Upper lobe of right lung (tissue), 1 donor: ENCODE results near the gene MYLK4. TPM values are rescaled to one million over a fixed set of nuclear protein-coding genes. Genes with fewer than 3 reads are reported as not detected.
"Not testable (repeated sequence)": the region's sequence is repeated elsewhere in the genome, so short reads cannot be mapped to it uniquely, and the experiment has no call there.

ENCODE experiments used
- ATAC-seq: fragments of 200-7000 bp; cut with Tn5 transposase; one replicate; pipeline ENCODE4 v1.9.1; 2020; ENCODE audit warnings: mild to moderate bottlenecking, moderate library complexity
- DNase-seq: peaks from one replicate; pipeline ENCODE4 v3.0.0-alpha.2; 2020
- H3K27ac ChIP-seq: fragments of 200-600 bp; one replicate; pipeline ENCODE4 v1.8.0; 2022
- H3K27me3 ChIP-seq: fragments of 200-600 bp; one replicate; pipeline ENCODE4 v1.8.0; 2022; ENCODE audit warnings: mild to moderate bottlenecking
- H3K36me3 ChIP-seq: fragments of 200-600 bp; one replicate; pipeline ENCODE4 v1.8.0; 2022
- H3K4me1 ChIP-seq: fragments of 200-600 bp; one replicate; pipeline ENCODE4 v1.8.0; 2022
- H3K4me3 ChIP-seq: fragments of 200-600 bp; one replicate; pipeline ENCODE4 v1.8.0; 2022; ENCODE audit warnings: mild to moderate bottlenecking
- H3K9me3 ChIP-seq: fragments of 200-600 bp; one replicate; pipeline ENCODE4 v1.8.0; 2022
- CTCF ChIP-seq: fragments of 200-600 bp; IDR thresholded peaks from one replicate; pipeline ENCODE4 v1.8.0; 2022; ENCODE audit warnings: antibody characterized with exemption
- intact Hi-C: fragments of 100-400 bp; cut with DNase I; formaldehyde crosslinking; loops from one replicate; pipeline ENCODE4 v1.11.0; 2022
- total RNA-seq: library from RNA; stranded (reverse); fragmentation: NEBNext Ultra II Directional; extraction: Animal tissue kit (Norgen Biotek cat#: 25700); gene quantifications from one replicate; pipeline ENCODE4 v1.2.1, GENCODE V29; 2021
- donor health status: DM: no; HTN: yes; CAD: no; lungs with severe emphysema.

MYLK4 gene
- total RNA-seq, 1 donor from 2014 or later: 0.84 TPM

GRCh38 chr6:2765166-2765895, 14.6 kb upstream of the MYLK4 start, which contains the start of gene WRNIP1:
Gene WRNIP1, plus strand, starts transcription at chr6:2765393. Its CDS starts 230 bp downstream, at chr6:2765623.
- TF ChIP-seq CTCF: peak; percentile 62

GRCh38 chr6:2764610-2765165, 14.0 kb upstream of the MYLK4 start:
- peak; percentile 74 for DNase-seq
- no peaks in the 10 kb centered on the region for H3K27me3 ChIP-seq
- peaks cover 25% of the 10 kb centered on the region for H3K4me1 ChIP-seq
- ATAC-seq: peak; percentile 83
- no peaks in the 10 kb centered on the region for H3K36me3 ChIP-seq
- no peak for TF ChIP-seq CTCF
- H3K9me3 ChIP-seq: no peaks in the 10 kb centered on the region
- intact Hi-C loops: no loop called here
- H3K27ac ChIP-seq: peak overlapping the region; percentile 85
- H3K4me3 ChIP-seq: peak overlapping the region; percentile 54

More at GRCh38 chr6:2765166-2765895, 14.6 kb upstream of the MYLK4 start, which contains the start of gene WRNIP1:
- Histone ChIP-seq H3K4me1 (peaks cover 31% of the 10 kb centered on the region), H3K27me3 (no peaks in the 10 kb centered on the region), H3K4me3 (peak within 1 kb of the TSS; percentile 82), H3K9me3 (no peaks in the 10 kb centered on the region), H3K36me3 (peaks cover 4% of the 10 kb centered on the region), H3K27ac (peak within 1 kb of the TSS; percentile 92)
- ATAC-seq (peak; percentile 93), DNase-seq (peak; percentile 99)
- intact Hi-C loops: no loop called here

- Histone ChIP-seq H3K36me3 (no peaks in the 10 kb centered on the region), H3K27ac (peak overlapping the region; percentile 85), H3K4me1 (peaks cover 18% of the 10 kb centered on the region), H3K4me3 (peak overlapping the region; percentile 54), H3K27me3 (no peaks in the 10 kb centered on the region), H3K9me3 (no peaks in the 10 kb centered on the region)
- no peak for TF ChIP-seq CTCF
- no peak for DNase-seq
- ATAC-seq: no peak
- intact Hi-C loops: no loop called here
Measured at GRCh38 chr6:2763876-2764540, 13.3 kb upstream of the MYLK4 start.

- no peak for ATAC-seq
- Histone ChIP-seq H3K27me3 (no peaks in the 10 kb centered on the region), H3K9me3 (no peaks in the 10 kb centered on the region), H3K4me1 (peaks cover 14% of the 10 kb centered on the region), H3K4me3 (no peak overlapping the region), H3K36me3 (no peaks in the 10 kb centered on the region), H3K27ac (no peak overlapping the region)
- no peak for TF ChIP-seq CTCF
- DNase-seq: peak; percentile 76
- intact Hi-C loops: no loop called here
Measured at GRCh38 chr6:2763345-2763841, 12.7 kb upstream of the MYLK4 start.

- H3K4me3 ChIP-seq, ATAC-seq, H3K4me1 ChIP-seq, H3K27ac ChIP-seq, H3K9me3 ChIP-seq, H3K27me3 ChIP-seq, H3K36me3 ChIP-seq, intact Hi-C loops, DNase-seq: not testable (repeated sequence)
Measured at GRCh38 chr6:2762868-2763267, 12.1 kb upstream of the MYLK4 start.
